Thyroid gland (tissue), 4 donors: ENCODE results near the gene ANKRD27. TPM values are rescaled to one million over a fixed set of nuclear protein-coding genes. Genes with fewer than 3 reads are reported as not detected.

Source experiments
- DNase-seq, 2 donors: peaks; one replicate each; pipeline ENCODE4 v3.0.0-alpha.2; 2019
- H3K27ac ChIP-seq, 3 donors: fragments of 200-600 bp; sonication (generic); 1 replicate in 2 of 3; 2 replicates in 1 of 3; pipeline ENCODE4 v1.5.1; 2016 to 2019; ENCODE audit warnings: mild to moderate bottlenecking in 1 of 3, moderate library complexity in 1 of 3
- H3K27me3 ChIP-seq: fragments of 200-600 bp; sonication (generic); one replicate; pipeline ENCODE4 v1.5.1; 2019
- H3K36me3 ChIP-seq, 2 donors: fragments of 200-600 bp; sonication (generic); one replicate each; pipeline ENCODE4 v1.5.1; 2016 to 2019
- H3K4me1 ChIP-seq, 2 donors: fragments of 200-600 bp; sonication (generic); one replicate each; pipeline ENCODE4 v1.5.1; 2017 to 2019
- H3K4me3 ChIP-seq, 3 donors: fragments of 200-600 bp; sonication (generic); replicated peaks in 1 of 3; 1 replicate in 2 of 3; 2 replicates in 1 of 3; pipeline ENCODE4 v1.5.1; 2016; ENCODE audit warnings: mild to moderate bottlenecking in 1 of 3
- H3K9me3 ChIP-seq: fragments of 200-600 bp; sonication (generic); one replicate; pipeline ENCODE4 v1.5.1; 2017
- CTCF ChIP-seq, 6 experiments: fragments of 200-600 bp in 3 of 6; fragments of 450-650 bp in 3 of 6; sonication (generic) in 3 of 6; IDR thresholded peaks; one replicate each; pipeline ENCODE4 v1.5.1; 2016 to 2019; ENCODE audit warnings: antibody characterized with exemption in 6 of 6, mild to moderate bottlenecking in 2 of 6, inconsistent platforms in 1 of 6, moderate library complexity in 1 of 6
- POLR2A ChIP-seq, 2 donors: fragments of 450-650 bp; IDR thresholded peaks; one replicate each; pipeline ENCODE4 v1.6.1; 2017; ENCODE audit warnings: antibody characterized with exemption in 2 of 2, mild to moderate bottlenecking in 2 of 2, moderate library complexity in 1 of 2
- WGBS, 2 donors: methylation state at CpG; one replicate each; pipeline ENCODE4 v1.1.5; 2017; 5-methylcytosine and 5-hydroxymethylcytosine counted together
- intact Hi-C: fragments of 100-400 bp; cut with DNase I; formaldehyde crosslinking; loops from one replicate; pipeline ENCODE4 v1.15.1; 2023
- total RNA-seq, 4 donors: library from RNA; depleted of rRNA; stranded (reverse); fragments of >200 nt; gene quantifications; one replicate each; pipeline ENCODE4 v1.2.3, GENCODE V29; 2016

ANKRD27 gene
- total RNA-seq, 4 donors from 2014 or later, result 29.7 to 64.8 (median 48.7) TPM

GRCh38 chr19:32566246-32566830 is 108.6 kb downstream of the ANKRD27 start:
- DNase-seq, result no peak
- H3K4me1 ChIP-seq, result no peaks in the 10 kb centered on the region
- no peak overlapping the region for H3K27ac ChIP-seq
- H3K27me3 ChIP-seq, result no peaks in the 10 kb centered on the region
- intact Hi-C loops, result loop anchor here (10.0 kb wide), 1 partner anchor 232 kb away; no protein-coding TSS in a partner anchor
- no peak overlapping the region for H3K4me3 ChIP-seq
- no peak for TF ChIP-seq CTCF (IDR thresholded peaks at IDR 0.05)
- TF ChIP-seq POLR2A (IDR thresholded peaks at IDR 0.05), result no peak
- 78 to 86% methylated on average over 5 of the region's 5 CpGs for WGBS, 2 donors
- H3K9me3 ChIP-seq, result no peaks in the 10 kb centered on the region
- no peaks in the 10 kb centered on the region for H3K36me3 ChIP-seq

- Histone ChIP-seq H3K27ac (no peak overlapping the region), H3K4me1 (no peaks in the 10 kb centered on the region), H3K9me3 (no peaks in the 10 kb centered on the region), H3K4me3 (no peak overlapping the region), H3K27me3 (no peaks in the 10 kb centered on the region), H3K36me3 (no peaks in the 10 kb centered on the region)
- 91 to 93% methylated on average over 9 of the region's 9 CpGs for WGBS, 2 donors
- no peak for DNase-seq
- TF ChIP-seq POLR2A (IDR thresholded peaks at IDR 0.05) (no peak), CTCF (IDR thresholded peaks at IDR 0.05) (no peak)
- intact Hi-C loops, result loop anchor here (10.0 kb wide), 1 partner anchor 229 kb away; no protein-coding TSS in a partner anchor
Observed at GRCh38 chr19:32563761-32564160, 111.2 kb downstream of the ANKRD27 start.

GRCh38 chr19:32558607-32559228 is 116.3 kb downstream of the ANKRD27 start:
- no peak for DNase-seq
- H3K27ac ChIP-seq, result no peak overlapping the region
- no peak for TF ChIP-seq CTCF (IDR thresholded peaks at IDR 0.05)
- no peak for TF ChIP-seq POLR2A (IDR thresholded peaks at IDR 0.05)
- no peaks in the 10 kb centered on the region for H3K27me3 ChIP-seq
- no peaks in the 10 kb centered on the region for H3K4me1 ChIP-seq
- intact Hi-C loops, result no loop called here
- H3K4me3 ChIP-seq, result no peak overlapping the region
- no peaks in the 10 kb centered on the region for H3K9me3 ChIP-seq
- no peaks in the 10 kb centered on the region for H3K36me3 ChIP-seq
- 75 to 76% methylated on average over 10 of the region's 10 CpGs for WGBS, 2 donors

- H3K4me3 ChIP-seq, result no peak overlapping the region
- DNase-seq, result no peak
- no peak overlapping the region for H3K27ac ChIP-seq
- H3K27me3 ChIP-seq, result no peaks in the 10 kb centered on the region
- H3K36me3 ChIP-seq, result no peaks in the 10 kb centered on the region
- WGBS, 2 donors, result 64 to 95% methylated on average over 1 of the region's 1 CpG
- H3K4me1 ChIP-seq, result no peaks in the 10 kb centered on the region
- TF ChIP-seq CTCF (IDR thresholded peaks at IDR 0.05), result no peak
- no peak for TF ChIP-seq POLR2A (IDR thresholded peaks at IDR 0.05)
- intact Hi-C loops, result no loop called here
- no peaks in the 10 kb centered on the region for H3K9me3 ChIP-seq
Observed at GRCh38 chr19:32555786-32556185, 119.2 kb downstream of the ANKRD27 start.

- TF ChIP-seq POLR2A (IDR thresholded peaks at IDR 0.05) (no peak), CTCF (IDR thresholded peaks at IDR 0.05) (no peak)
- WGBS, 2 donors, result 59 to 73% methylated on average over 5 of the region's 5 CpGs
Observed at GRCh38 chr19:32550666-32551065, 124.3 kb downstream of the ANKRD27 start.

More at GRCh38 chr19:32550666-32551065, 124.3 kb downstream of the ANKRD27 start:
- H3K4me1 ChIP-seq, result no peaks in the 10 kb centered on the region
- intact Hi-C loops, result no loop called here
- H3K9me3 ChIP-seq, result no peaks in the 10 kb centered on the region
- H3K27me3 ChIP-seq, result no peaks in the 10 kb centered on the region
- no peaks in the 10 kb centered on the region for H3K36me3 ChIP-seq
- no peak overlapping the region for H3K4me3 ChIP-seq
- H3K27ac ChIP-seq, result no peak overlapping the region
- no peak for DNase-seq
